Stomach (tissue), 4 donors: ENCODE measurements around the gene SHROOM4.

ENCODE experiments used
- POLR2AphosphoS5 ChIP-seq, 3 donors: sonication (generic); formaldehyde crosslinking; IDR thresholded peaks; one replicate each; pipeline ENCODE4 v1.6.1; 2016; ENCODE audit warnings: antibody characterized with exemption in 3 of 3
- TF ChIP-seq, protein P1 (sequence below), 7 experiments: fragments of 450-650 bp in 4 of 7; fragments of 200-600 bp in 3 of 7; sonication (generic) in 3 of 7; IDR thresholded peaks; one replicate each; pipeline ENCODE4 v1.5.1; 2016 to 2019; ENCODE audit warnings: antibody characterized with exemption in 7 of 7, control low read depth in 2 of 7, mild to moderate bottlenecking in 1 of 7

- TF ChIP-seq, protein P1, sequence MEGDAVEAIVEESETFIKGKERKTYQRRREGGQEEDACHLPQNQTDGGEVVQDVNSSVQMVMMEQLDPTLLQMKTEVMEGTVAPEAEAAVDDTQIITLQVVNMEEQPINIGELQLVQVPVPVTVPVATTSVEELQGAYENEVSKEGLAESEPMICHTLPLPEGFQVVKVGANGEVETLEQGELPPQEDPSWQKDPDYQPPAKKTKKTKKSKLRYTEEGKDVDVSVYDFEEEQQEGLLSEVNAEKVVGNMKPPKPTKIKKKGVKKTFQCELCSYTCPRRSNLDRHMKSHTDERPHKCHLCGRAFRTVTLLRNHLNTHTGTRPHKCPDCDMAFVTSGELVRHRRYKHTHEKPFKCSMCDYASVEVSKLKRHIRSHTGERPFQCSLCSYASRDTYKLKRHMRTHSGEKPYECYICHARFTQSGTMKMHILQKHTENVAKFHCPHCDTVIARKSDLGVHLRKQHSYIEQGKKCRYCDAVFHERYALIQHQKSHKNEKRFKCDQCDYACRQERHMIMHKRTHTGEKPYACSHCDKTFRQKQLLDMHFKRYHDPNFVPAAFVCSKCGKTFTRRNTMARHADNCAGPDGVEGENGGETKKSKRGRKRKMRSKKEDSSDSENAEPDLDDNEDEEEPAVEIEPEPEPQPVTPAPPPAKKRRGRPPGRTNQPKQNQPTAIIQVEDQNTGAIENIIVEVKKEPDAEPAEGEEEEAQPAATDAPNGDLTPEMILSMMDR (IDR thresholded peaks at IDR 0.05): no peak
- no peak for TF ChIP-seq POLR2AphosphoS5 (IDR thresholded peaks at IDR 0.05)
These were observed 775 bp downstream of the SHROOM4 start for GRCh38 chrX:50812995-50813842.
